Measurements from ENCODE around the gene GNB2.
A peak's percentile ranks its signal among the peaks of the same experiment; 100 is the strongest.

The GNB2 gene

GRCh38 chr7:100675581-100676350, 2.2 kb downstream of the GNB2 start:
- H3K27me3 Mint-ChIP-seq: no peaks in the 10 kb centered on the region
- H3K4me1 Mint-ChIP-seq (ENCODE audit: low read depth): peaks cover 22% of the 10 kb centered on the region
- no peaks in the 10 kb centered on the region for H3K9me3 Mint-ChIP-seq
- peaks cover 21% of the 10 kb centered on the region for H3K36me3 Mint-ChIP-seq (ENCODE audit: low read depth)
- peak overlapping the region; percentile 84 for H3K4me3 Mint-ChIP-seq
- peak overlapping the region; percentile 70 for H3K27ac Mint-ChIP-seq

DNA sequence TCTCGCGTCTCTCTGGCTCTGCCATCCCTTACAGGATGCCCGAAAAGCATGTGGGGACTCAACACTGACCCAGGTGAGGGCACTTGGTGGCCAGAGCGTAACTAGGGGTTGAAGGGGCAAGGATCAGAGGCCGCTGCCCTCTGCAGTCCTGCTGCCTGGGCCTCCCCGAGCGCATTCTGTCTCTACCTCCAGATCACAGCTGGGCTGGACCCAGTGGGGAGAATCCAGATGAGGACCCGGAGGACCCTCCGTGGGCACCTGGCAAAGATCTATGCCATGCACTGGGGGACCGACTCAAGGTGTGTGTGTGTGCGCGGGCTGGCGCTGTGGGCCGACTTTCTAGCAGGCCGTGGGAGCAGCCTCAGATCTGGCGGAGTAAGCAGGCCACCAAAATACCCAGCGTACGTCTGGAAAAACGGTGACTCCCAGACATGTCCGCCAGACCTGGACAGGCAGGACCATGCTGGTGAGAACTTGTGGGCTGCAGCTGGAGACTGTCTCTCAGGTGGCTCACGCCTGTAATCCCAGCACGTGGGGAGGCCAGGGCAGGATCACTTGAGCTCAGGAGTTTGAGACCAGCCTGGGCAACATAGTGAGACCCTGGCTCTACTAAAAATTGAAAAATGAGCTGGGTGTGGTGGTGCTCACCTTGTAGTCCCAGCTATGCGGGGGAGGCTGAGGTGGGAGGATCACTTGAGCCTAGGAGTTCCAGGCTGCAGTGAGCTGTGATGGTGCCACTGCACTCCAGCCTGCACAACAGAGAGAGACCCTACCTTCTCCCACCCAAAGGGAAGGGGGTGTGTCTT, 3.2 kb downstream of the GNB2 start:
- H3K27me3 Mint-ChIP-seq: no peaks in the 10 kb centered on the region
- H3K36me3 Mint-ChIP-seq (ENCODE audit: low read depth): peaks cover 21% of the 10 kb centered on the region
- peak overlapping the region; percentile 82 for H3K27ac Mint-ChIP-seq
- H3K4me3 Mint-ChIP-seq: peak overlapping the region; percentile 84
- H3K9me3 Mint-ChIP-seq: no peaks in the 10 kb centered on the region
- H3K4me1 Mint-ChIP-seq (ENCODE audit: low read depth): peaks cover 26% of the 10 kb centered on the region

- H3K27ac Mint-ChIP-seq: no peak overlapping the region
- peaks cover 21% of the 10 kb centered on the region for H3K36me3 Mint-ChIP-seq (ENCODE audit: low read depth)
Observed at GRCh38 chr7:100677308-100678267, 4.0 kb downstream of the GNB2 start.

GRCh38 chr7:100678291-100678984, 4.9 kb downstream of the GNB2 start:
- H3K4me3 Mint-ChIP-seq: no peak overlapping the region
- H3K27ac Mint-ChIP-seq: no peak overlapping the region
- no peaks in the 10 kb centered on the region for H3K9me3 Mint-ChIP-seq
- no peaks in the 10 kb centered on the region for H3K27me3 Mint-ChIP-seq
- peaks cover 35% of the 10 kb centered on the region for H3K4me1 Mint-ChIP-seq (ENCODE audit: low read depth)
- peaks cover 24% of the 10 kb centered on the region for H3K36me3 Mint-ChIP-seq (ENCODE audit: low read depth)

More at GRCh38 chr7:100677308-100678267, 4.0 kb downstream of the GNB2 start:
- Mint-ChIP-seq H3K9me3 (no peaks in the 10 kb centered on the region), H3K4me3 (peak overlapping the region; percentile 41), H3K27me3 (no peaks in the 10 kb centered on the region), H3K4me1 (ENCODE audit: low read depth) (peaks cover 34% of the 10 kb centered on the region)

DNA sequence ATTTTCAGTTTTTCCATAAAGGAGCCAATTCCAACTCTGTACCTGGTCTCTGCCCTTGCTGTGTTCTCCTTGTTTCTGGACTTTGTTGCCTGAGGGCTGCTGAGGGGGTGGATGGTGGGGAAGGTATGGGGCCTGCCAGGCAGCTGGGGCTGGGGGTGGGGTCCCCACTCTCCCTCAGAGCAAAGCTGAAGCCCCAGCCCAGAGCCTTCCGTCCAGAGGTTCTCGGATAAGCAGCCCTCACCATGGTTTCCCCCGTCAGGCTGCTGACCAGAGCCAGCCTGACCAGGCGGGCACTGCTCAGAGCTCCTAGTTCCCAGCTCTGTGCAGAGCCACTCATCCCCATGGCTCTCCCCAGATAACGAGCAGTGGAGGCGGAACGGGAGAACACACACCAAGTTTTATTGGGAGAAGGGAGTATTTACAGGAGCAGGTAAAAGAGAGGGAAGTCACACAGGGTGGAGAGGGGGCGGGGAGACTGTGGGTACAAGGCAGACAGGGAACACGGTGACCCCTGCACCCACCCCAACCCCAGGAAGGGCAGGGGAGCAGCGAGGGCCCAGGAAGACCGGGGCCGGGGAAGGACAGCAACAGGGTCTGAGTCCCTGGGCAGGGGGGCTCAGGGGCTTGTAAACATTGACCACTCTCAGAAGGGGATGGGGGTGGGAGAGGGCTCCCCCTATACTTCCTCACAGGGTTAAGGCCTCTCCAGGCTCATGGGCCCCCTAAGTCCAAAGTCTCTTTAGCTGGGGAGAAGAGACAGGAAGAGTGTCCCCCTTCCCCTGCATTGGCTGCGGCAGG, 5.8 kb downstream of the GNB2 start:
- no peaks in the 10 kb centered on the region for H3K9me3 Mint-ChIP-seq
- peaks cover 35% of the 10 kb centered on the region for H3K4me1 Mint-ChIP-seq (ENCODE audit: low read depth)
- H3K36me3 Mint-ChIP-seq (ENCODE audit: low read depth): peaks cover 25% of the 10 kb centered on the region
- peak overlapping the region; percentile 19 for H3K27ac Mint-ChIP-seq
- no peak overlapping the region for H3K4me3 Mint-ChIP-seq
- no peaks in the 10 kb centered on the region for H3K27me3 Mint-ChIP-seq

GRCh38 chr7:100679927-100680575, 6.5 kb downstream of the GNB2 start:
- H3K27me3 Mint-ChIP-seq: no peaks in the 10 kb centered on the region
- peak overlapping the region; percentile 11 for H3K27ac Mint-ChIP-seq
- no peaks in the 10 kb centered on the region for H3K9me3 Mint-ChIP-seq
- H3K4me1 Mint-ChIP-seq (ENCODE audit: low read depth): peaks cover 35% of the 10 kb centered on the region
- H3K36me3 Mint-ChIP-seq (ENCODE audit: low read depth): peaks cover 25% of the 10 kb centered on the region
- no peak overlapping the region for H3K4me3 Mint-ChIP-seq

- no peak overlapping the region for H3K27ac Mint-ChIP-seq
- H3K9me3 Mint-ChIP-seq: no peaks in the 10 kb centered on the region
- no peak overlapping the region for H3K4me3 Mint-ChIP-seq
- peaks cover 32% of the 10 kb centered on the region for H3K36me3 Mint-ChIP-seq (ENCODE audit: low read depth)
- no peaks in the 10 kb centered on the region for H3K27me3 Mint-ChIP-seq
- H3K4me1 Mint-ChIP-seq (ENCODE audit: low read depth): peaks cover 35% of the 10 kb centered on the region
Observed at GRCh38 chr7:100680576-100681271, 7.2 kb downstream of the GNB2 start.

DNA sequence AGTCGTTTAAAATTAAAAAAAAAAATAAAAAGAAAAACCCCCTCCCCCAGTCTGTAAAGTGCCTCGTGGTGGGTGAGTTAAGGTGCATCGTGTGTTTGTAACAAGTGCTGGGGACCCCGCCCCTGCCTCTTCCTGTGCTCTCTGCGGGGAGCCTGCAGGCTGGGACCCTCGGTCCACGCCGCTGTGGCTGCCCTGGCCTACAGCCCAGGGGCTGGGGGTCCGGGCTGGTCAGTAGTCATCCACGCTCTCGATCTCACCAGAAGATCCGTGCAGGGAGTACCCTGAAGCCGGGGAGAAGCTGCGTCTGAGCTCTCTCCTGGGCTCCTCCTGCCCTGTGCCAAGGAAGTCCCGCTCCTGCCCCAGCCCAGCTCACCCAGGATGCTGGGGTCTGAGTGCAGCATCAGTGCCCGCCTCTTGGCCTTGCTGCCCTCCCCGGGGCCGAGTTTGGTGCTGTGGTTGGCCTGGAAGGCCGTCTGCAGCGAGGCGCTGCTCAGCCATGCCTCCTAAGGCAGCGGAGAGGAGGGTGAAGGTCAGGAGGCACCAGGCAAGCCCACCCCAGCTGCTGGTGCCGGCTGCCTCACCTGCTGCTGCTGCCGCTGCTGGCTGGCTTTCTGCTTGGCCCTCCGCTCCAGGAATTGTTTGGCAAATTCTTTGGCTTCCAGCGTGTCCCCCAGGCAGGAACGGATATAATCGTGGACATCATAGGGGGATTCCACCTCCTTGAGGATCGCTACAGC, 8.1 kb downstream of the GNB2 start:
- Mint-ChIP-seq H3K4me3 (no peak overlapping the region), H3K4me1 (ENCODE audit: low read depth) (peaks cover 31% of the 10 kb centered on the region), H3K9me3 (no peaks in the 10 kb centered on the region), H3K27ac (no peak overlapping the region), H3K27me3 (no peaks in the 10 kb centered on the region), H3K36me3 (ENCODE audit: low read depth) (peaks cover 29% of the 10 kb centered on the region)

DNA sequence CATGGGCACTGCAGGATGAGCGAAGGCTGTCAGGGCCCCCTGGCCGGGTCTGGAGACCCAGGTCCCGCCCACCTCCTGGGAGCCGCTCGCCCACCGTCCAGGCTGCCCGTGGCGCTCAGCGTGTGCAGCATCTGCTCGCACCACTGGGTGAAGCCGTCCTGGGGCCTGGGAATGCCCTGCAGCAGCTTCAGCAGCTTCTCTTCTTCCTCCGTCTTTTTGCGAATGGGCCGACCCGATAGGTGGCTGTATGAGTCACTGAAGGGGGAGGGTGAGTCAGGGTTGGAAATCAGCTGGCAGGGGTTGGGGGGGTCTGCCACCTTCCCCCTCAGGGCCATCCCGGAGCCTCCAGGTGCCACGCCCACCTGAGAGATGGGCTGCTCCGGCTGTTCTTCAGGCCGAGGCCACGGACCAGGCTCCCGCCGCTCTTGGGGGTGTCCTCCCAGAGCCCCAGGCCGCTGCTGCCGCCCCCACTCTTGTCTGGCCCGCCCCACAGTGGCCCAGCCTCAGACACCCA, 8.7 kb downstream of the GNB2 start:
- Mint-ChIP-seq H3K27me3 (no peaks in the 10 kb centered on the region), H3K27ac (no peak overlapping the region), H3K4me3 (no peak overlapping the region), H3K4me1 (ENCODE audit: low read depth) (peaks cover 27% of the 10 kb centered on the region), H3K9me3 (no peaks in the 10 kb centered on the region), H3K36me3 (ENCODE audit: low read depth) (peaks cover 29% of the 10 kb centered on the region)

GRCh38 chr7:100682991-100683658, 9.6 kb downstream of the GNB2 start:
- Mint-ChIP-seq H3K27ac (no peak overlapping the region), H3K4me1 (ENCODE audit: low read depth) (peaks cover 27% of the 10 kb centered on the region), H3K36me3 (ENCODE audit: low read depth) (peaks cover 25% of the 10 kb centered on the region), H3K4me3 (no peak overlapping the region), H3K9me3 (no peaks in the 10 kb centered on the region), H3K27me3 (no peaks in the 10 kb centered on the region)

DNA sequence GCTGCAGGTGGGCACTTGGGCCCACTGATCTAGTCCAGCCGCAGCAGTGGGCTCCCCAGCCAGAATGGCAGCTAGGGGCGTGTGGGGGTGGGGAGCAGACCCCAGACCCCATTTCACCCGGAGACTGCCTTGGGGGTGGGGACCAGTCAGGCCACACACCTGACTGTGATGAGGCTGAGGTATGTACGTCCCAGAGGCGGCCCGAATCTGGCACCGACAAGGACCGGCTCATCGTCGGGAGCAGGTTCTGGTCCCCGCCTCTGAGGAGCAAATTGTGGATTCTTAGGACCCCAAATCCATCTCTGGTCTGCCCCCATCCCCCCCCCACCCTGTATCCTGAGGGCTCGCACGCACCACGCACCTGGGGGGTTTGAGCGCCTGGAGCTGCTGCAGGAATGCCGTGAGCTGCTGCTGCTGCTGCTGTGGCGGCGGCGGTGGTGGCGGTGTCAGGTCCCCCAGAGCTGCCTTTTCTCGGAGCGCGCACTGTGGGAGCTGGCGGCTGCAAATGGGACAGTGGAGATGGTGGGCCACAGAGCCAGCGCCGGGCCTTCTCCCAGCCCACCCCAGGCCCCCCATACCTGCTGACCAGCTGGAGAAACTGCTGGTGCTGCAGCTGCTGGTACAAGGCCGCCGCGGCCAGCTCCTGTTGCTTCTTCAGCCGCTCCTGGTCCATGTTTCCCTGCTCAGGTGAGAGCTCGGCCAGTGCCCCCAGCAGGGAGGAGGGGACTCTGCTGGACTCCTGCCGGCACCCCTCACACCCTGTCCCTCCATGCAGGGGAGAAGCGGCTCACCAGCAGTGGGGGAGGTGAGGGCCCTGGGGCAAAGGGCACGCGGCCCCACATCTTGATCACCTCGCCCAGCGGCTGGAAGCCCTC, 10.4 kb downstream of the GNB2 start:
- Mint-ChIP-seq H3K4me1 (ENCODE audit: low read depth) (peaks cover 29% of the 10 kb centered on the region), H3K27me3 (no peaks in the 10 kb centered on the region), H3K9me3 (no peaks in the 10 kb centered on the region), H3K4me3 (no peak overlapping the region), H3K36me3 (ENCODE audit: low read depth) (peaks cover 26% of the 10 kb centered on the region), H3K27ac (no peak overlapping the region)

All from stimulated activated naive CD8-positive, alpha-beta T cell treated with anti-CD3 and anti-CD28 coated beads, Interleukin-15, Interleukin-2, amounts not matched to agents 100 ng/mL and 50 ng/mL, for 24 hours (primary cell).